Measurements from ENCODE around the gene ANXA6. TPM values are rescaled to one million over a fixed set of nuclear protein-coding genes. Genes with fewer than 3 reads are reported as not detected.

The ANXA6 gene
- total and polyA plus RNA-seq, 10 of the 15 experiments (the other 5 are each of a cell fraction or from before 2014, with no cell fraction given), result 44.0 to 571 (median 465) TPM

DNA sequence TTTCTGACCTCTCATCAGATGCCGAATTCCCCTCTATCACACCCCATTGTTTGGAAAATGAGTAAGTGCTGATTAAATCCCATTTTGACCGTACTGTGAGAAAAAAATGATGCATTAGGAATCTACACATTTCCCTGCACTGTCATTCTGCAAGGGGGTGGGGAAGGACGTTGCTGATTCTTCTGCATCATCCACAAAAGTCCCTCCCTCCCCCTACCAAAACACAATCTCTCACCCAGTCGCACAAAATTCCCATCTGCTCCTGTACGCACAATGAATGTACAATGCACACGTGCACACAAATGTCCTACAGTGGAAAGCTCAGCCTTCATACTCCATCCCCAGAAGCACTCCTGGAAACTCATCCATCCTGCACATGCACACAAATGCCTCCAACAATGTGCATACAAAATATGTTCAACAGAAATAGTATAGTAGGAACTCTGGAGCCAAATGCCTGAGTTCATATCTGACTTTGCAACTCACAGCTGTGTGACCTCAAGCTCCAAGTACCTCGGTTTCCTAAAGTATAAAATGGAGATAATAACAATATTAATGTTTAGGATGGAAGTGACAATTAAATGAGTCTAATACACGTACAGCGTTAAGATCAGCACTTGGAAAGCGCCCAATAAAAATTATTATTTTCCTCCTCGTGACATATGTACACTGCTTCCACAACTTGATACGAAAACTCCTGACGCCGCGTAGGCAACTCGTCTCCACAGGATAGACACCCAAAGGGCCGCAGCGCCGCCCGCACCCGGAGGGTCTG lies 77.6 kb downstream of the ANXA6 start:
- BruUV-seq (replicated peaks), result TSS peak; percentile 32
- WGBS (ENCODE audit: insufficient coverage, insufficient replicate concordance, low lambda C conversion rate, missing lambda C conversion rate), result under 1% methylated on average over 16 of the region's 21 CpGs
- H3K4me1 ChIP-seq (ENCODE audit: control insufficient read depth, insufficient read depth, low read length), result peaks cover 41% of the 10 kb centered on the region
- peak overlapping the region; percentile 100 for H3K4me2 ChIP-seq (ENCODE audit: control insufficient read depth, insufficient read depth)
- peak overlapping the region; percentile 89 for H3K4me3 ChIP-seq
- intact Hi-C loops (cut with micrococcal nuclease; ENCODE audit: unreplicated experiment) (loop anchor here (2.0 to 5.0 kb wide), 4 partner anchors 19 to 132 kb away; partner anchors contain the start of gene ANXA6), in situ Hi-C loops (cut with MboI) (no loop called here)
- H3K27me3 ChIP-seq (replicated peaks in 1 of 2; ENCODE audit: control insufficient read depth in 2 of 2, insufficient read depth in 2 of 2, low read length in 1 of 2), result no peaks in the 10 kb centered on the region
- ChIA-PET POLR2A (interaction anchor here (0.5 to 14.3 kb wide), 9 partner anchors 10 to 177 kb away, joined by 3 to 222 read pairs (median 12); no protein-coding TSS in a partner anchor), RAD21 (ENCODE audit: unreplicated experiment) (interaction anchor here (1.0 to 8.5 kb wide), 6 partner anchors 10 to 83 kb away, joined by 4 to 94 read pairs (median 6); no protein-coding TSS in a partner anchor), SMC1A (ENCODE audit: uncharacterized antibody, unreplicated experiment) (interaction anchor here (0.6 to 4.4 kb wide), 13 partner anchors 10 to 159 kb away, joined by 3 to 26 read pairs (median 7); no protein-coding TSS in a partner anchor), CTCF (interaction anchor here (1.1 to 7.5 kb wide), 6 partner anchors 11 to 85 kb away, joined by 4 to 60 read pairs (median 9); no protein-coding TSS in a partner anchor)
- DNase-seq (ENCODE audit: low read depth, low spot score) (no peak), FAIRE-seq (no peak), ATAC-seq (no peak)
- H3K79me2 ChIP-seq (ENCODE audit: control insufficient read depth, insufficient read depth, low read length), result peaks cover 98% of the 10 kb centered on the region
- H4K20me1 ChIP-seq (ENCODE audit: control insufficient read depth, insufficient read depth), result peaks cover 17% of the 10 kb centered on the region
- H3K9me3 ChIP-seq (replicated peaks; ENCODE audit: control insufficient read depth, insufficient read depth, low read length), result no peaks in the 10 kb centered on the region; the same call in 2 of the 3 replicates
- peaks cover 6 to 31% of the 10 kb centered on the region in 2 experiments for H3K36me3 ChIP-seq (ENCODE audit: control insufficient read depth in 2 of 2, insufficient read depth in 2 of 2, low read length in 1 of 2)
- peak overlapping the region; percentile 90 for H3K27ac ChIP-seq (ENCODE audit: control insufficient read depth, insufficient read depth)
- H2AFZ ChIP-seq (ENCODE audit: control insufficient read depth, low read depth, low read length), result no peak overlapping the region
- H3K9ac ChIP-seq (ENCODE audit: control insufficient read depth, insufficient read depth, low read length), result peak overlapping the region; percentile 93
- TF ChIP-seq BHLHE40 (IDR thresholded peaks at IDR 0.05; ENCODE audit: borderline replicate concordance in 1 of 2, low read depth in 2 of 2, low read length in 1 of 2) (peak; percentile 42 to 62; a peak in 2 of 4 replicates), NBN (IDR thresholded peaks at IDR 0.05) (0 out of 2 replicates have a peak, but pooled peaks have one; percentile 17), HDAC2 (IDR thresholded peaks at IDR 0.05) (no peak), EZH2 (IDR thresholded peaks at IDR 0.05; ENCODE audit: borderline replicate concordance, control insufficient read depth, low read depth, low read length) (no peak), HDGF (IDR thresholded peaks at IDR 0.05) (no peak), CHD2 (IDR thresholded peaks at IDR 0.05; ENCODE audit: borderline replicate concordance, low read depth, low read length) (no peak), NFYB (IDR thresholded peaks at IDR 0.05; ENCODE audit: insufficient read depth, low read depth, low read length) (no peak), EP300 (IDR thresholded peaks at IDR 0.05; ENCODE audit: borderline replicate concordance in 1 of 2, control insufficient read depth in 1 of 2, low read depth in 2 of 2, low read length in 2 of 2) (no peak), SMAD1 (IDR thresholded peaks at IDR 0.05; ENCODE audit: low read depth, partially characterized antibody) (no peak)
- TF ChIP-seq, protein P1, sequence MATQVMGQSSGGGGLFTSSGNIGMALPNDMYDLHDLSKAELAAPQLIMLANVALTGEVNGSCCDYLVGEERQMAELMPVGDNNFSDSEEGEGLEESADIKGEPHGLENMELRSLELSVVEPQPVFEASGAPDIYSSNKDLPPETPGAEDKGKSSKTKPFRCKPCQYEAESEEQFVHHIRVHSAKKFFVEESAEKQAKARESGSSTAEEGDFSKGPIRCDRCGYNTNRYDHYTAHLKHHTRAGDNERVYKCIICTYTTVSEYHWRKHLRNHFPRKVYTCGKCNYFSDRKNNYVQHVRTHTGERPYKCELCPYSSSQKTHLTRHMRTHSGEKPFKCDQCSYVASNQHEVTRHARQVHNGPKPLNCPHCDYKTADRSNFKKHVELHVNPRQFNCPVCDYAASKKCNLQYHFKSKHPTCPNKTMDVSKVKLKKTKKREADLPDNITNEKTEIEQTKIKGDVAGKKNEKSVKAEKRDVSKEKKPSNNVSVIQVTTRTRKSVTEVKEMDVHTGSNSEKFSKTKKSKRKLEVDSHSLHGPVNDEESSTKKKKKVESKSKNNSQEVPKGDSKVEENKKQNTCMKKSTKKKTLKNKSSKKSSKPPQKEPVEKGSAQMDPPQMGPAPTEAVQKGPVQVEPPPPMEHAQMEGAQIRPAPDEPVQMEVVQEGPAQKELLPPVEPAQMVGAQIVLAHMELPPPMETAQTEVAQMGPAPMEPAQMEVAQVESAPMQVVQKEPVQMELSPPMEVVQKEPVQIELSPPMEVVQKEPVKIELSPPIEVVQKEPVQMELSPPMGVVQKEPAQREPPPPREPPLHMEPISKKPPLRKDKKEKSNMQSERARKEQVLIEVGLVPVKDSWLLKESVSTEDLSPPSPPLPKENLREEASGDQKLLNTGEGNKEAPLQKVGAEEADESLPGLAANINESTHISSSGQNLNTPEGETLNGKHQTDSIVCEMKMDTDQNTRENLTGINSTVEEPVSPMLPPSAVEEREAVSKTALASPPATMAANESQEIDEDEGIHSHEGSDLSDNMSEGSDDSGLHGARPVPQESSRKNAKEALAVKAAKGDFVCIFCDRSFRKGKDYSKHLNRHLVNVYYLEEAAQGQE (IDR thresholded peaks at IDR 0.05; ENCODE audit: low read depth, low read length), result peak; percentile 51; the same call in 1 of the 2 replicates
- TF ChIP-seq, protein P2, sequence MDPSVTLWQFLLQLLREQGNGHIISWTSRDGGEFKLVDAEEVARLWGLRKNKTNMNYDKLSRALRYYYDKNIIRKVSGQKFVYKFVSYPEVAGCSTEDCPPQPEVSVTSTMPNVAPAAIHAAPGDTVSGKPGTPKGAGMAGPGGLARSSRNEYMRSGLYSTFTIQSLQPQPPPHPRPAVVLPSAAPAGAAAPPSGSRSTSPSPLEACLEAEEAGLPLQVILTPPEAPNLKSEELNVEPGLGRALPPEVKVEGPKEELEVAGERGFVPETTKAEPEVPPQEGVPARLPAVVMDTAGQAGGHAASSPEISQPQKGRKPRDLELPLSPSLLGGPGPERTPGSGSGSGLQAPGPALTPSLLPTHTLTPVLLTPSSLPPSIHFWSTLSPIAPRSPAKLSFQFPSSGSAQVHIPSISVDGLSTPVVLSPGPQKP (IDR thresholded peaks at IDR 0.05; ENCODE audit: low read depth, low read length), result no peak
- TF ChIP-seq, protein P3, sequence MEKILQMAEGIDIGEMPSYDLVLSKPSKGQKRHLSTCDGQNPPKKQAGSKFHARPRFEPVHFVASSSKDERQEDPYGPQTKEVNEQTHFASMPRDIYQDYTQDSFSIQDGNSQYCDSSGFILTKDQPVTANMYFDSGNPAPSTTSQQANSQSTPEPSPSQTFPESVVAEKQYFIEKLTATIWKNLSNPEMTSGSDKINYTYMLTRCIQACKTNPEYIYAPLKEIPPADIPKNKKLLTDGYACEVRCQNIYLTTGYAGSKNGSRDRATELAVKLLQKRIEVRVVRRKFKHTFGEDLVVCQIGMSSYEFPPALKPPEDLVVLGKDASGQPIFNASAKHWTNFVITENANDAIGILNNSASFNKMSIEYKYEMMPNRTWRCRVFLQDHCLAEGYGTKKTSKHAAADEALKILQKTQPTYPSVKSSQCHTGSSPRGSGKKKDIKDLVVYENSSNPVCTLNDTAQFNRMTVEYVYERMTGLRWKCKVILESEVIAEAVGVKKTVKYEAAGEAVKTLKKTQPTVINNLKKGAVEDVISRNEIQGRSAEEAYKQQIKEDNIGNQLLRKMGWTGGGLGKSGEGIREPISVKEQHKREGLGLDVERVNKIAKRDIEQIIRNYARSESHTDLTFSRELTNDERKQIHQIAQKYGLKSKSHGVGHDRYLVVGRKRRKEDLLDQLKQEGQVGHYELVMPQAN (conservative IDR thresholded peaks at IDR 0.05), result peak; percentile 3; the same call in 1 of the 2 replicates
- TF ChIP-seq, protein P4, sequence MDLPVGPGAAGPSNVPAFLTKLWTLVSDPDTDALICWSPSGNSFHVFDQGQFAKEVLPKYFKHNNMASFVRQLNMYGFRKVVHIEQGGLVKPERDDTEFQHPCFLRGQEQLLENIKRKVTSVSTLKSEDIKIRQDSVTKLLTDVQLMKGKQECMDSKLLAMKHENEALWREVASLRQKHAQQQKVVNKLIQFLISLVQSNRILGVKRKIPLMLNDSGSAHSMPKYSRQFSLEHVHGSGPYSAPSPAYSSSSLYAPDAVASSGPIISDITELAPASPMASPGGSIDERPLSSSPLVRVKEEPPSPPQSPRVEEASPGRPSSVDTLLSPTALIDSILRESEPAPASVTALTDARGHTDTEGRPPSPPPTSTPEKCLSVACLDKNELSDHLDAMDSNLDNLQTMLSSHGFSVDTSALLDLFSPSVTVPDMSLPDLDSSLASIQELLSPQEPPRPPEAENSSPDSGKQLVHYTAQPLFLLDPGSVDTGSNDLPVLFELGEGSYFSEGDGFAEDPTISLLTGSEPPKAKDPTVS (IDR thresholded peaks at IDR 0.05; ENCODE audit: low read depth, low read length), result no peak
